Body of pancreas (tissue), 4 donors: Measurements from ENCODE around the gene TNFRSF12A.

ENCODE experiments used
- POLR2A ChIP-seq, 3 donors: fragments of 450-650 bp; IDR thresholded peaks; one replicate each; pipeline ENCODE4 v1.6.1; 2016; ENCODE audit warnings: antibody characterized with exemption in 3 of 3, mild to moderate bottlenecking in 2 of 3
- TF ChIP-seq, protein P1 (sequence below), 7 experiments: fragments of 450-650 bp in 4 of 7; fragments of 200-600 bp in 3 of 7; sonication (generic) in 3 of 7; IDR thresholded peaks; one replicate each; pipeline ENCODE4 v1.5.1; 2016 to 2019; ENCODE audit warnings: antibody characterized with exemption in 7 of 7

GRCh38 chr16:3012246-3012645 is 7.9 kb upstream of the TNFRSF12A start:
- no peak for TF ChIP-seq POLR2A (IDR thresholded peaks at IDR 0.05)
- TF ChIP-seq, protein P1, sequence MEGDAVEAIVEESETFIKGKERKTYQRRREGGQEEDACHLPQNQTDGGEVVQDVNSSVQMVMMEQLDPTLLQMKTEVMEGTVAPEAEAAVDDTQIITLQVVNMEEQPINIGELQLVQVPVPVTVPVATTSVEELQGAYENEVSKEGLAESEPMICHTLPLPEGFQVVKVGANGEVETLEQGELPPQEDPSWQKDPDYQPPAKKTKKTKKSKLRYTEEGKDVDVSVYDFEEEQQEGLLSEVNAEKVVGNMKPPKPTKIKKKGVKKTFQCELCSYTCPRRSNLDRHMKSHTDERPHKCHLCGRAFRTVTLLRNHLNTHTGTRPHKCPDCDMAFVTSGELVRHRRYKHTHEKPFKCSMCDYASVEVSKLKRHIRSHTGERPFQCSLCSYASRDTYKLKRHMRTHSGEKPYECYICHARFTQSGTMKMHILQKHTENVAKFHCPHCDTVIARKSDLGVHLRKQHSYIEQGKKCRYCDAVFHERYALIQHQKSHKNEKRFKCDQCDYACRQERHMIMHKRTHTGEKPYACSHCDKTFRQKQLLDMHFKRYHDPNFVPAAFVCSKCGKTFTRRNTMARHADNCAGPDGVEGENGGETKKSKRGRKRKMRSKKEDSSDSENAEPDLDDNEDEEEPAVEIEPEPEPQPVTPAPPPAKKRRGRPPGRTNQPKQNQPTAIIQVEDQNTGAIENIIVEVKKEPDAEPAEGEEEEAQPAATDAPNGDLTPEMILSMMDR (IDR thresholded peaks at IDR 0.05) = no peak
